ENCODE measurements around the gene ERN1. TPM values are rescaled to one million over a fixed set of nuclear protein-coding genes. Genes with fewer than 3 reads are reported as not detected.

The ERN1 gene
- total and polyA plus RNA-seq, 2 donors (not counting 3 experiments of a cell fraction or from before 2014, with no cell fraction given) = 9.1 to 21.5 TPM

GRCh38 chr17:64091116-64091515, 38.8 kb downstream of the ERN1 start:
- Histone ChIP-seq H3K27ac (ENCODE audit: insufficient read depth, low read depth, low read length) (no peak overlapping the region), H3K9me1 (replicated peaks; ENCODE audit: control insufficient read depth, extremely low read depth, insufficient read depth, low read length) (no peaks in the 10 kb centered on the region), H3K36me3 (ENCODE audit: control insufficient read depth in 2 of 2, extremely low read depth in 1 of 2, insufficient read depth in 2 of 2, low read length in 2 of 2) (no peaks in the 10 kb centered on the region), H3K4me3 (replicated peaks in 1 of 3; ENCODE audit: insufficient read depth in 1 of 3, low read depth in 1 of 3, low read length in 3 of 3) (no peak overlapping the region), H4K20me1 (replicated peaks; ENCODE audit: control insufficient read depth, extremely low read depth, insufficient read depth, low read length) (no peaks in the 10 kb centered on the region), H3K79me2 (ENCODE audit: control insufficient read depth, insufficient read depth, low read length) (no peaks in the 10 kb centered on the region), H3K27me3 (ENCODE audit: control insufficient read depth in 2 of 2, insufficient read depth in 2 of 2, low read length in 2 of 2) (no peaks in the 10 kb centered on the region), H3K9me3 (replicated peaks; ENCODE audit: control insufficient read depth, insufficient read depth, low read length) (no peaks in the 10 kb centered on the region), H3K9ac (replicated peaks; ENCODE audit: extremely low read depth, insufficient read depth, low read length) (no peak overlapping the region), H3K4me1 (ENCODE audit: control insufficient read depth, extremely low read depth, insufficient read depth, low read length) (peaks cover 2% of the 10 kb centered on the region), H2AFZ (ENCODE audit: low read depth, low read length) (no peak overlapping the region), H3K4me2 (ENCODE audit: insufficient read depth, low read length) (no peak overlapping the region)
- POLR2A ChIA-PET = no interaction called here
- no peak for FAIRE-seq
- CTCF ChIA-PET = interaction anchor here (1.6 kb wide), 1 partner anchor 14 kb away, joined by 5 read pairs; no protein-coding TSS in a partner anchor
- TF ChIP-seq JUN (IDR thresholded peaks at IDR 0.05; ENCODE audit: borderline replicate concordance, insufficient read depth, insufficient read length, low read depth) = no peak
- no peak for TF ChIP-seq POLR2A (IDR thresholded peaks at IDR 0.05; ENCODE audit: low read depth, low read length)
- TF ChIP-seq MAX (IDR thresholded peaks at IDR 0.05; ENCODE audit: insufficient read depth, insufficient read length) = no peak
- TF ChIP-seq EZH2 (IDR thresholded peaks at IDR 0.05; ENCODE audit: borderline replicate concordance, low read depth, low read length, severe bottlenecking) = no peak
- TF ChIP-seq FOS (IDR thresholded peaks at IDR 0.05; ENCODE audit: borderline replicate concordance, insufficient read depth, low read length) = no peak
- no peak for TF ChIP-seq GATA2 (IDR thresholded peaks at IDR 0.05; ENCODE audit: insufficient read depth, insufficient read length, low read depth, low read length)
- no peak for TF ChIP-seq POLR2AphosphoS5 (IDR thresholded peaks at IDR 0.05; ENCODE audit: insufficient read depth, low read depth, low read length)
- no peak for TF ChIP-seq MYC (IDR thresholded peaks at IDR 0.05; ENCODE audit: low read depth, low read length)
- TF ChIP-seq, protein P1, sequence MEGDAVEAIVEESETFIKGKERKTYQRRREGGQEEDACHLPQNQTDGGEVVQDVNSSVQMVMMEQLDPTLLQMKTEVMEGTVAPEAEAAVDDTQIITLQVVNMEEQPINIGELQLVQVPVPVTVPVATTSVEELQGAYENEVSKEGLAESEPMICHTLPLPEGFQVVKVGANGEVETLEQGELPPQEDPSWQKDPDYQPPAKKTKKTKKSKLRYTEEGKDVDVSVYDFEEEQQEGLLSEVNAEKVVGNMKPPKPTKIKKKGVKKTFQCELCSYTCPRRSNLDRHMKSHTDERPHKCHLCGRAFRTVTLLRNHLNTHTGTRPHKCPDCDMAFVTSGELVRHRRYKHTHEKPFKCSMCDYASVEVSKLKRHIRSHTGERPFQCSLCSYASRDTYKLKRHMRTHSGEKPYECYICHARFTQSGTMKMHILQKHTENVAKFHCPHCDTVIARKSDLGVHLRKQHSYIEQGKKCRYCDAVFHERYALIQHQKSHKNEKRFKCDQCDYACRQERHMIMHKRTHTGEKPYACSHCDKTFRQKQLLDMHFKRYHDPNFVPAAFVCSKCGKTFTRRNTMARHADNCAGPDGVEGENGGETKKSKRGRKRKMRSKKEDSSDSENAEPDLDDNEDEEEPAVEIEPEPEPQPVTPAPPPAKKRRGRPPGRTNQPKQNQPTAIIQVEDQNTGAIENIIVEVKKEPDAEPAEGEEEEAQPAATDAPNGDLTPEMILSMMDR (IDR thresholded peaks at IDR 0.05; ENCODE audit: extremely low read depth in 1 of 2, insufficient read depth in 1 of 2, low read depth in 1 of 2, low read length in 2 of 2) = no peak
- intact Hi-C loops (cut with micrococcal nuclease) = no loop called here
- no peak for DNase-seq (ENCODE audit: low read depth, low spot score)
- dilution Hi-C loops (cut with MboI; ENCODE audit: extremely low pct_ligation_motif_present, low sequenced_read_pairs) = no loop called here
- BruUV-seq (replicated peaks) = no TSS peak
